Epidermal melanocyte (primary cell): Measurements from ENCODE around the gene ABCA13.

ENCODE experiments used
- DNase-seq: peaks from one replicate; pipeline ENCODE4 v3.0.0; 2011; ENCODE audit warnings: low spot score; ENCODE audit not compliant: insufficient read length

Gene ABCA13

DNA sequence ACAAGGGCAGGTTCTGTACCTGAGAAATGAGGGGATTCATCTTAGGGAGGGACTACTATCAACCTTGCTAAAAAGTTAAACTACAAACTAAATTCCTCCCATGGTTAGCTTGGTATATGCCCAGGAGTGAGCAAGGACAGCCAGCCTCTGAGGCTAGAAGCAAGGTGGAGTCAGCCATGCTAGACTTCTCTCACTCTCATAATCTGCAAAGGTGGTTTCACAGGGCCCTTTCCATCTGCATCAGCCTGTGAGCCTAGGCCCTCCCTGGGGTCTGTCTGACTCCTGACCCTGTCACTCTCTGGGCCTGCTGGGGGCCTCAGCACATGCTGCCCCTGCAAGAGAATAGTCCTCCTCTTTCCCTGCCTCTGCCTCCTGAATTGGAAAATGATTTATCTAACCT, 66.1 kb downstream of the ABCA13 start:
- no peak for DNase-seq

GRCh38 chr7:48242846-48243245, 71.6 kb downstream of the ABCA13 start:
- DNase-seq, result no peak

- DNase-seq, result peak; percentile 37
These were observed 73.6 kb downstream of the ABCA13 start for GRCh38 chr7:48244864-48245271.

DNA sequence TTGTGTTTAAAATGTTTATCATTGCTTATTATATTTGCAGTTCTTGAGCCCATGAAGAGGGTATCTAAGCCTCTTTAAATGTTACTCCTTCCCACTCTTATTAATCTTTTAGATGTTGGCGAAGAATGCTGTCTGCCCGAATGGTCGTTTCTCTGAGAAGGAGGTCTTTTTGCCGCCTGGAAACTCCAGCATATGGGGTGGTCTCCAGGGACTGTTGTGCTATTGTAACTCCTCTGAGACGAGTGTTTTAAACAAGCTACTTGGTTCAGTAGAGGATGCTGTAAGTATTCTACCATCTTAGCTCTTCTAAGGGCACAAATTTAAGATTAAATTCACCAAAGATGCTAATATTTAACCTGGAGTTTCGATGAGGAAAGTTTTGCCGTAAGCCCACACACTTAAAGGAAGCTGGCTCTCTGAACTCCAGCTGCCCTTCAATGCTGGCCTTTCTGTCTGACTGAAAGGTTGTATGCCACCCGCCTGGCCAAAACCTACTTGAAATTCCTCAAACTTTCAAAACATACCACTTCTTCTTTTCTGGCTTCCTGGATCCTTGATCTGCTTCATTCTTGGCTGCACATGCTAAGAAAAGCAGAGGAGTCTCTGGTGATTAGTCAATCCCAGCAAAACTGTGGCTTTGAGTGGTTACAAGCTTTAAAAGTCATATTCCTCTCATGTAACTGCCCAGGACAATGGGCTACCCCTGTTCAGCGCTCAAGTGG, 74.7 kb downstream of the ABCA13 start:
- DNase-seq, result no peak

- DNase-seq, result no peak
These were observed 77.9 kb downstream of the ABCA13 start for GRCh38 chr7:48249166-48249565.

GRCh38 chr7:48250441-48250951, 79.2 kb downstream of the ABCA13 start:
- no peak for DNase-seq

DNA sequence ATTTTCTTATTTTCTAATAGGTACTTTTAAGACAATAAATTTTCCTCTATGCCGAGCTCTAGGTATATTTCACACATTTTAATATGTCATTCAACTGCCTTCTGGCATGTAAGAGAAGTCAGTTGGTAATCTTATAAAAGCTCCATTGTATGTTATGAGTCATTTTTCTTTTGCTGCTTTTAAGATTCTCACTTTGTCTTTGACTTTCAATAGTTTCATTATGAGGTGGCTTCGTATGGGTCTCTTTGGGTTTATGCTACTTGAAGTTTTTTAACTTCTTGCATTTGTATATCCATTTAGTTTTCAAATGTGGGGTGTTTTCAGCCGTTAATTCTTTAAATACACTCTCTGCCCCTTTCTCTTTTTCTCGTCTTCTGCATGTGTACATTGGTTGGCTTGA, 80.5 kb downstream of the ABCA13 start:
- no peak for DNase-seq

DNA sequence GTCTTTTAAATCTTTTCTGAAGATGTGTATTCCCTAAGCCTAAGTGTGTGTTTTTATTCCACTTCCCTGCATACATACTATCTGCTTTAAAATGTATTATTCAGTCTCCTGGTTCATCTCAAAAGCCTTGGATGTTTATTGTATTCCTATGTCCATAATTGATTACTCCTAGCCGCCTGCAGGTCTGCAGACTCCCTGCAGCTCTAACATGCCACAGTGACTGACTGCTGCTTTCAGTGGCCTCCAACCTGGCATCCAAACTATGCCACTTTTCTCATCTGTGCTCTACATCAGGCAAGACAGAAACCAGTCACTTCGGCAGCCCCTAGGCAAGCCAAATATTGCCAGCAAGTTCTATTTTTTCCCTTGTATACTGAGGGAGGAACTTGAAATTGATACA, 81.7 kb downstream of the ABCA13 start:
- DNase-seq, result no peak

DNA sequence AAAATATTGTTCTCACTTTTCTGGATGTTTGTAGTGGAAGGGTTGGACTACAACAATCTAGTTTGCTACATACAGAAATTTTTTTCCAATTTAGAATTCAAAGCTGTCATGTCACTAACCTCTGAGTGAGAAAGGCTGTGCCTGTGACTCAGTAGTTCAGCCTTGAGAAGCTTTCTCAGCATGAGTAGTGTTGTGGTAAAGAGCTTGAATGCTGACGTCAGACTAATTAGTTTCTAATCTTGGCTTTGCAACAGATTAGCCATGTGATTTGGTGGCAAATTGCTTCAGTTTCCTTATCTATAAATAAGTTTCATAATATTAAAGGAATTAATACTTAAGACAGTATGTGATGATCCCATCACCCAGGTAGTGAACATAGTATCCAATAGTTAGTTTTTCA, 83.8 kb downstream of the ABCA13 start:
- DNase-seq, result no peak

DNA sequence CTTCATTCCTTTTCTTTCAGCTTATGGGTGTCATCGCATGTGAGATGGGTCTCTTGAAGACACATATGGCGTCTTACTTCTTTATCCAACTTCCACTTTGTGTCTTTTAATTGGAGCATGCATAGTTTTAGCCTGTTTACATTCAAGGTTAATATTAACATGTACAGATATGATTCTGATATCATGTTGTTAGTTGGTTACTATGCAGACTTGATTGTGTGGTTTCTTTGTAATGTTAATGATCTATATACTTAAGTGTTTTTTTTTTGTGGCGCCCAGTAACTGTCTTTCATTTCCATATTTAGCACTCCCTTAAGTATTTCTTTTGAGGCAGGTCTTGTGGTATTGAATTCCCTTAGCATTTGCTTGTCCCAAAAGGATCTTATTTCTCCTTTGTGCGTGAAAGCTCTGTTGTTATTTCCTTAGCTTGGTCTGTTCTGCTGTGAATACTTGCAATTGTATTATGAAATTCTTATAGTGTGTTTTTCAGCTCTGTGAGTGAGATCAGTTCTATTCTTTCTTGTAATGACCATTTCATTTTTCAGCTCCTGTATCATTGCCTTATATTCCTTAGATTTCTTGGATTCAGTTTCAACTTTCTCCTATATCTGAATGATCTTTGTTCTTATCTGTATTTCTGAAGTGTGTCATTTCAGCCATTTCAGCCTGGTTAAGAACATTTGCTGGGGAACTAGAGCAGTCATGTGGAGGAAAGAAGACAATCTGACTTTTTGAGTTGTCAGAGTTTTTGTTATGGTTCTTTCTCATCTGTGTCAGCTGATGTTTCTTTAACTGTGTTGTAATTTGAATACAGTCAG, 88.4 kb downstream of the ABCA13 start:
- DNase-seq, result no peak

GRCh38 chr7:48261696-48262095, 90.4 kb downstream of the ABCA13 start:
- no peak for DNase-seq

DNA sequence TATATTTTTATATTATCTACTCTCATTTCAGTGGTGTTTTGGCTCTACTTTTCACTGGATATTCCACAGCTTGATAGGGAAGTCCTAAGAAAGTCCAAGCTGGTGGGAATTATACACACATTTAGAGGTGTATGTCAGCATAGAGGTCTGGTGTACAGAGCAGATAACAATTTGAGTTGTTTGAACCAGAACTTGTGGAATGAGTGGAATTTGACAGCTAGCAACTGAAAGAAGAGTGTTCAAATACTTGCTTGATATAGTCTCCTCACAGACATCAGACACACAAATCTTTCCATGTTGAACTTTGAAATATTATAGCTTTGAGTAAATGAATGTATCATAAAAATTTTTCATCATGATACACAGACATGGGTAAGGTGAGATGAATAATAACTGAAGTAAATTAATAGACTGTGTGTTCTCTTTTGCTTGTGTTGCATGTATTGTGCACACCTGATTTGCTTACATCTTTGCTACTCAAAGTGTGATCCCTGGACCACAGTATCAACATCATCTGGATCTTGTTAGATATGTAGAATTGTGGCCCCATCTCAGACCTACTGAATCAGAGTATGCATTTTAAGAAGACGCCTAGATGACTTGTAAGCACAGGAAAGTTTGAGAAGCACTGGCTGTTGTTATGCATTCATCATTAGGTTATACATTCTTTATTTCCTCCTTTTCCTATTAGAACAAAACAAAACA, 91.5 kb downstream of the ABCA13 start:
- DNase-seq, result no peak

DNA sequence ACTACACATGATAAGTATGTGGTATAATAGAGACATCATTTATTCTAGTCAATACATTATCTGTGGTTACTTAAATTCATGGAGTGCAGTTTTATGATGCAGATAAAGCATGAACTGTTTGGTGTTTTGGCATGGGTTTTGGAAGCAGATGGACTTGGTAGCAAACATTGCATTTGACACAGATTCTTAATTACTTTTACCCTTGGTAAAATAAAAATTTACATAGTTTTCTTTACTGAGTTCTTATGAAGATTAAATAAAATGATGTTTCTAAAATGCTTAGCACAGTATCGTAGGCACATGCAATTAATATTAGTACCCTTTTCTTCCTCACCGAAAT, 92.0 kb downstream of the ABCA13 start:
- no peak for DNase-seq

- DNase-seq, result no peak
These were observed 97.8 kb downstream of the ABCA13 start for GRCh38 chr7:48269066-48269465.

DNA sequence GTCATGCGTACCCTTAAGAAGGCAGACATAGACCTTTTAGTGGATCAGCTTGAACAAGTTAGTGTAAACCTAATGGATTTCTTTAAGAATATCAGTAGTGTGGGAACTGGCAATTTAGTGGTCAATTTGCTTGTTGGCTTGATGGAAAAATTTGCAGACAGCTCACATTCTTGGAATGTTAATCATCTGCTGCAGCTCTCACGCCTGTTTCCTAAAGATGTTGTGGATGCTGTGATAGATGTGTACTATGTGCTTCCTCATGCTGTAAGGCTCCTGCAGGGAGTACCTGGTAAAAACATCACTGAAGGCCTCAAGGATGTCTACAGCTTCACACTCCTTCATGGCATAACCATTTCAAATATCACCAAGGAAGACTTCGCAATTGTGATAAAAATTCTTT, 103.4 kb downstream of the ABCA13 start:
- DNase-seq, result no peak

GRCh38 chr7:48279420-48279819, 108.2 kb downstream of the ABCA13 start:
- no peak for DNase-seq

- DNase-seq, result no peak
These were observed 108.8 kb downstream of the ABCA13 start for GRCh38 chr7:48280100-48280499.

GRCh38 chr7:48285373-48285772, 114.1 kb downstream of the ABCA13 start:
- DNase-seq, result no peak

DNA sequence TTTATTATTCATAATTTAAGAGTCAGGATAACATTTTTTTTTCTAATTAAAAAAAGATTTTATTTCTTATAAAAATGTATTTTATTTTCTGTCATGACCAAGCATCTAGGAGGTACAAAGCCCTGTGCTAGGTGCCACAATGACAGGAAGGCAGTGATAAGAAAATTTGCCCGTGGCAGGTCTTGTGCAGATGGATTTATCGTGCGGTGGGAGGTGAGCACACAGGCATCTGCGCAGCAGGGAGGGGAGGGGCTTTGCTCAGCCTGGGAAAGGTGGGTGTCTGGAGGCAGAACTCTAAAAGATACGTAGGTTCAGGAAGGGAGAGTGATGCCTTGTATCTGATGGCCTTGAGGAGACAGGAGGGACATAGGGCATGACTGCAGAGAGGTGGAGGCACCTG, 115.6 kb downstream of the ABCA13 start:
- DNase-seq, result no peak

DNA sequence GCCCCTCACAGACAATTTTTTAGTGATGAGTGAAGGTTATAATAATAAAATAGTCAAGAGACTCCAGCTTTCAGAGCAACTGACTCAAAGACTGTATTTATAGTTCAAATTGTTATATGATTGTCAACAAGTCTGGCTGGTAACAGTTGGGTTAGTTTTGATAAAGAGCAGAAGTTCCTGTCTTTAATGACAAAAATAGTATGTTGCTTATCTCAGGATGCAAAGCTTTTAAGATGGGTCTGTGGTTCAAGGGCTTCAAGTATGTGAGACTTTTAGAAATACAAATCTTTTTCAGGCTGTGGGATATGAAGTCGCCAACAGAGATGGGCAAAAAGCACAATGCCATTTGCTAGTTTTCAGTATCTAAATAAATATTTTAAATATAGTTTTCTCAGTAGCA, 118.4 kb downstream of the ABCA13 start:
- DNase-seq, result no peak

- DNase-seq, result no peak
These were observed 121.7 kb downstream of the ABCA13 start for GRCh38 chr7:48292949-48293348.

- DNase-seq, result no peak
These were observed 124.2 kb downstream of the ABCA13 start for GRCh38 chr7:48295296-48295971.
